SK-N-SH (cell line): Measurements from ENCODE around the gene GASK1A. TPM values are rescaled to one million over a fixed set of nuclear protein-coding genes. Genes with fewer than 3 reads are reported as not detected.
A peak's percentile ranks its signal among the peaks of the same experiment; 100 is the strongest.

Source experiments
- CTCF ChIA-PET: fragments of 300-600, 350-600 bp; formaldehyde crosslinking; extraction: SDS; loops from one replicate; lab custom pipeline; 2021; lab: Yijun Ruan, JAX
- POLR2A ChIA-PET: fragments of 350-600 bp; sonication (Branson Sonifier 250); formaldehyde crosslinking; extraction: SDS; loops from one replicate; lab custom pipeline; 2020; ENCODE audit warnings: antibody characterized with exemption, inconsistent platforms; lab: Yijun Ruan, JAX
- DNase-seq: peaks from one replicate; pipeline ENCODE4 v3.0.0; 2012
- H2AFZ ChIP-seq: fragments of 200-600 bp; sonication (generic); 2 replicates; pipeline ENCODE4 v1.8.1; 2016; ENCODE audit warnings: antibody characterized with exemption, mild to moderate bottlenecking, low read depth
- H3F3A ChIP-seq: fragments of 200-600 bp; sonication (generic); replicated peaks from 2 replicates; pipeline ENCODE3; 2016; ENCODE audit warnings: antibody characterized with exemption, mild to moderate bottlenecking; ENCODE audit not compliant: insufficient read depth
- H3K27ac ChIP-seq, 2 experiments: fragments of 200-500 bp in 1 of 2; fragments of 200-600 bp in 1 of 2; sonication (Bioruptor generic) in 1 of 2; sonication (generic), shearing (Covaris generic) in 1 of 2; 2 replicates each; pipeline versions ENCODE4 v1.5.1 to v1.6.1; 2014 to 2016; ENCODE audit warnings: low read depth in 2 of 2, inconsistent platforms in 1 of 2, low read length in 1 of 2, mild to moderate bottlenecking in 1 of 2, mixed read lengths in 1 of 2
- H3K27me3 ChIP-seq: fragments of 200-600 bp; sonication (generic), shearing (Covaris generic); 2 replicates; pipeline ENCODE4 v1.6.1; 2016; ENCODE audit warnings: mixed run types; ENCODE audit not compliant: insufficient read depth
- H3K36me3 ChIP-seq, 2 experiments: fragments of 200-500 bp in 1 of 2; fragments of 200-600 bp in 1 of 2; sonication (Bioruptor generic) in 1 of 2; sonication (generic) in 1 of 2; replicated peaks in 1 of 2; 2 replicates each; pipeline versions ENCODE3 to v1.5.1; 2014 to 2016; ENCODE audit warnings: low read length in 1 of 2, mild to moderate bottlenecking in 1 of 2; ENCODE audit not compliant: insufficient read depth in 2 of 2, control insufficient read depth in 1 of 2
- H3K4me1 ChIP-seq, 2 experiments: fragments of 200-500 bp in 1 of 2; fragments of 200-600 bp in 1 of 2; sonication (Bioruptor generic) in 1 of 2; sonication (generic), shearing (Covaris generic) in 1 of 2; 2 replicates each; pipeline versions ENCODE4 v1.5.1 to v1.6.1; 2014 to 2016; ENCODE audit warnings: low read depth in 1 of 2, low read length in 1 of 2, mixed run types in 1 of 2; ENCODE audit not compliant: insufficient read depth in 2 of 2, control insufficient read depth in 1 of 2
- H3K4me2 ChIP-seq: fragments of 200-600 bp; sonication (generic), shearing (Covaris generic); 2 replicates; pipeline ENCODE4 v1.6.1; 2017; ENCODE audit warnings: mixed run types
- H3K4me3 ChIP-seq, 2 experiments: fragments of 200-500 bp in 1 of 2; fragments of 200-600 bp in 1 of 2; sonication (Bioruptor generic) in 1 of 2; sonication (generic), shearing (Covaris generic) in 1 of 2; 2 replicates each; pipeline versions ENCODE4 v1.5.1 to v1.8.1; 2014 to 2016; ENCODE audit warnings: low read depth in 2 of 2, inconsistent platforms in 1 of 2, low read length in 1 of 2, mild to moderate bottlenecking in 1 of 2, mixed read lengths in 1 of 2, moderate library complexity in 1 of 2
- H3K79me2 ChIP-seq: fragments of 200-600 bp; sonication (generic); 2 replicates; pipeline ENCODE4 v1.8.1; 2017; ENCODE audit warnings: mild to moderate bottlenecking; ENCODE audit not compliant: insufficient read depth
- H3K9ac ChIP-seq: fragments of 200-600 bp; sonication (generic); 2 replicates; pipeline ENCODE4 v1.6.1; 2017; ENCODE audit warnings: mixed run types
- H3K9me2 ChIP-seq: fragments of 200-600 bp; sonication (generic); 2 replicates; pipeline ENCODE4 v1.6.1; 2017; ENCODE audit warnings: mixed run types
- H3K9me3 ChIP-seq: fragments of 200-600 bp; sonication (generic); 2 replicates; pipeline ENCODE4 v1.6.1; 2017; ENCODE audit warnings: mixed run types, mild to moderate bottlenecking, moderate library complexity
- H4K20me1 ChIP-seq: fragments of 200-600 bp; sonication (generic); 2 replicates; pipeline ENCODE4 v1.6.1; 2017; ENCODE audit warnings: mild to moderate bottlenecking, mixed run types; ENCODE audit not compliant: insufficient read depth
- CHD2 ChIP-seq: fragments of 150-350 bp; IDR thresholded peaks from 2 replicates; pipeline ENCODE4 v1.6.1; 2018; ENCODE audit warnings: low read length; ENCODE audit not compliant: partially characterized antibody
- ELF1 ChIP-seq: IDR thresholded peaks from 2 replicates; pipeline ENCODE4 v1.4.0; 2012
- FOSL2 ChIP-seq: IDR thresholded peaks from 2 replicates; pipeline ENCODE4 v1.4.0; 2012; ENCODE audit warnings: low read depth, mild to moderate bottlenecking, moderate library complexity, borderline replicate concordance
- FOXM1 ChIP-seq: IDR thresholded peaks from 2 replicates; pipeline ENCODE4 v1.4.0; 2012; ENCODE audit warnings: low read depth, mild to moderate bottlenecking
- GABPA ChIP-seq: IDR thresholded peaks from 2 replicates; pipeline ENCODE4 v1.4.0; 2012; ENCODE audit warnings: low read depth, mild to moderate bottlenecking
- GATA2 ChIP-seq: sonication (generic); formaldehyde crosslinking; IDR thresholded peaks from 2 replicates; pipeline ENCODE4 v1.5.0; 2020; ENCODE audit warnings: mild to moderate bottlenecking, missing genetic modification reagents
- NFIC ChIP-seq: IDR thresholded peaks from 2 replicates; pipeline ENCODE4 v1.4.0; 2012; ENCODE audit warnings: borderline replicate concordance
- NRF1 ChIP-seq: IDR thresholded peaks from 2 replicates; pipeline ENCODE4 v1.6.1; 2012; ENCODE audit warnings: low read depth, mild to moderate bottlenecking, low read length
- RAD21 ChIP-seq: IDR thresholded peaks from 2 replicates; pipeline ENCODE4 v1.6.1; 2012; ENCODE audit warnings: mild to moderate bottlenecking, low read length
- RCOR1 ChIP-seq: fragments of 150-350 bp; IDR thresholded peaks from 2 replicates; pipeline ENCODE4 v1.6.1; 2017; ENCODE audit warnings: antibody characterized with exemption, low read length
- RFX5 ChIP-seq: IDR thresholded peaks from 2 replicates; pipeline ENCODE4 v1.6.1; 2012; ENCODE audit warnings: mild to moderate bottlenecking, improper control_type of control experiment, low read length
- RXRA ChIP-seq: IDR thresholded peaks from 2 replicates; pipeline ENCODE4 v1.4.0; 2012; ENCODE audit warnings: low read depth, mild to moderate bottlenecking, borderline replicate concordance
- SIN3A ChIP-seq: IDR thresholded peaks from 2 replicates; pipeline ENCODE4 v1.6.1; 2012; ENCODE audit warnings: low read depth, mild to moderate bottlenecking, low read length, moderate library complexity, borderline replicate concordance
- TAF1 ChIP-seq: IDR thresholded peaks from 2 replicates; pipeline ENCODE4 v1.6.1; 2012; ENCODE audit warnings: low read depth, mild to moderate bottlenecking, low read length, moderate library complexity, borderline replicate concordance
- TCF12 ChIP-seq: IDR thresholded peaks from 2 replicates; pipeline ENCODE4 v1.4.0; 2012
- TEAD4 ChIP-seq: IDR thresholded peaks from 2 replicates; pipeline ENCODE4 v1.4.0; 2012; ENCODE audit warnings: mild to moderate bottlenecking, borderline replicate concordance; ENCODE audit not compliant: insufficient read depth
- YY1 ChIP-seq: IDR thresholded peaks from 2 replicates; pipeline ENCODE4 v1.4.0; 2012; ENCODE audit warnings: low read depth, mild to moderate bottlenecking
- WGBS: methylation state at CpG from one replicate; pipeline ENCODE4 v1.1.6; 2017; ENCODE audit warnings: low lambda C conversion rate; 5-methylcytosine and 5-hydroxymethylcytosine counted together
- polyA plus RNA-seq, 3 experiments: library from polyadenylated mRNA; depleted of rRNA; stranded (reverse); fragments of >200 nt; gene quantifications; 2 replicates each; pipeline ENCODE4 v1.2.3, GENCODE V29; 2012
- TF ChIP-seq, protein P1 (sequence below): fragments of 200-600 bp; sonication (generic); IDR thresholded peaks from 2 replicates; pipeline ENCODE4 v1.6.1; 2017; ENCODE audit warnings: antibody characterized with exemption, mild to moderate bottlenecking, moderate library complexity
- TF ChIP-seq, protein P2 (sequence below): IDR thresholded peaks from 2 replicates; pipeline ENCODE4 v1.4.0; 2012; ENCODE audit warnings: low read depth
- TF ChIP-seq, protein P3 (sequence below): IDR thresholded peaks from 2 replicates; pipeline ENCODE4 v1.4.0; 2012; ENCODE audit warnings: low read depth, borderline replicate concordance

Gene GASK1A
- polyA plus RNA-seq, 1 of the 3 experiments (the other 2 are of a cell fraction), result not detected

DNA sequence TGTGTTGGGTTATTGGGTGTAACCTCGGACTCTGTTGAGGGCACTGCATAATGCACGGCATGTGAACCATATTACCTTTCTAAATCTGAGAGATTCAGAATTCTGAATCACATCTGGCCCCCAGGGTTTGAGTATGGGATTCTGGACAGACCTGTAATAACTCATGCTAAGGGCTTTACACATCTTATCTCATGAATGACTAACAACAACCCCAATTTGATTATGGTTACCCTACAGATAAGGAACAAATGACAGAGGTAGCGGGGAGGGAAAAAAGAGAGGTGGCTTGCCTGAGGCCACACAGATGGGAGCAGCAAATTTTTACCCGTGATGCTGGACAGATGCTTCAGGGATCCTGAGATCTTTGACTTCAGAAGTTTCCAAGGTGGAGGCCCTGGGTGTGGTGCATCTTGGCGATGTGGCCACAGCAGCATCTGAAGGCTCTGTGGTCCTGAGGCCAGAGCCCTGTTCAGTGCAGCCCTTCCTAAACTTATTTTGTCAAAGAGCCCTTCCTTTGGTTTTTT is 83.0 kb downstream of the GASK1A start (continued):
- TF ChIP-seq, protein P1, sequence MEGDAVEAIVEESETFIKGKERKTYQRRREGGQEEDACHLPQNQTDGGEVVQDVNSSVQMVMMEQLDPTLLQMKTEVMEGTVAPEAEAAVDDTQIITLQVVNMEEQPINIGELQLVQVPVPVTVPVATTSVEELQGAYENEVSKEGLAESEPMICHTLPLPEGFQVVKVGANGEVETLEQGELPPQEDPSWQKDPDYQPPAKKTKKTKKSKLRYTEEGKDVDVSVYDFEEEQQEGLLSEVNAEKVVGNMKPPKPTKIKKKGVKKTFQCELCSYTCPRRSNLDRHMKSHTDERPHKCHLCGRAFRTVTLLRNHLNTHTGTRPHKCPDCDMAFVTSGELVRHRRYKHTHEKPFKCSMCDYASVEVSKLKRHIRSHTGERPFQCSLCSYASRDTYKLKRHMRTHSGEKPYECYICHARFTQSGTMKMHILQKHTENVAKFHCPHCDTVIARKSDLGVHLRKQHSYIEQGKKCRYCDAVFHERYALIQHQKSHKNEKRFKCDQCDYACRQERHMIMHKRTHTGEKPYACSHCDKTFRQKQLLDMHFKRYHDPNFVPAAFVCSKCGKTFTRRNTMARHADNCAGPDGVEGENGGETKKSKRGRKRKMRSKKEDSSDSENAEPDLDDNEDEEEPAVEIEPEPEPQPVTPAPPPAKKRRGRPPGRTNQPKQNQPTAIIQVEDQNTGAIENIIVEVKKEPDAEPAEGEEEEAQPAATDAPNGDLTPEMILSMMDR, result no peak
- TF ChIP-seq RXRA (no peak), FOSL2 (no peak), YY1 (no peak), RAD21 (no peak), CHD2 (peak; percentile 73), TAF1 (no peak), SIN3A (no peak)

DNA sequence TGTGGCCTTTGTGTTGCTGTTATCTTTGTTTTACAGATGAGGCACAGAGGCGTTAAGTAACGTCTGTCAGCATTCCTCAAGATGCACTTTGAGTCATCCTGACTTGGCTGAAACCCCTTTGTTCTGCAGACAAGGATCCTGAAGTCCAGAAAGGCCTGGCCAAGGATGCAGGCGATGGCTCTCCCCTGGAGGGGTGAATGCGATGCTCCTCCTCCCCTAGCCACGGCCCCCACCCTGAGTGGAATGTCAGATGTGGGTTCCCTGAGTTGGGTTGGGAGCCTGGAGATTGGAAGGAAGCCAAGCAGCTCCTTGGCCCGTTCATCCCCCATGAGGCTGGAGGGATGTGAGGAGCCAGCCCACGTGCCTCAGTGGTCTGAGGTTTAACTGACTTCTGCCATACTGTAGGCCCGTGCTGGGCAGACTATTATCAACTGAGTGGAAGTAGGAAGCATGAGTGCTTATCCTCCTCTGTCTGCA is 83.5 kb downstream of the GASK1A start:
- CTCF ChIA-PET, result interaction anchor here (0.9 to 1.0 kb wide), 2 partner anchors 22 to 33 kb away, joined by 3 read pairs; no protein-coding TSS in a partner anchor

More for the DNA sequence above, 83.5 kb downstream of the GASK1A start:
- Histone ChIP-seq H2AFZ (no peak overlapping the region), H3K36me3 (no peaks in the 10 kb centered on the region), H3F3A (no peaks in the 10 kb centered on the region), H3K4me2 (no peak overlapping the region), H3K4me3 (no peak overlapping the region), H4K20me1 (no peaks in the 10 kb centered on the region), H3K9me2 (no peaks in the 10 kb centered on the region), H3K4me1 (peaks cover 0 to 20% of the 10 kb centered on the region in 2 experiments; a peak in 2 of 4 replicates), H3K9ac (no peak overlapping the region), H3K9me3 (no peaks in the 10 kb centered on the region), H3K27ac (no peak overlapping the region), H3K27me3 (no peaks in the 10 kb centered on the region), H3K79me2 (no peaks in the 10 kb centered on the region)
- 22% methylated on average over 6 of the region's 8 CpGs for WGBS
- no peak for TF ChIP-seq TEAD4
- no peak for TF ChIP-seq GABPA
- no peak for TF ChIP-seq SIN3A
- TF ChIP-seq, protein P2, sequence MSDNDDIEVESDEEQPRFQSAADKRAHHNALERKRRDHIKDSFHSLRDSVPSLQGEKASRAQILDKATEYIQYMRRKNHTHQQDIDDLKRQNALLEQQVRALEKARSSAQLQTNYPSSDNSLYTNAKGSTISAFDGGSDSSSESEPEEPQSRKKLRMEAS, result no peak
- TF ChIP-seq RCOR1, result no peak
- TF ChIP-seq, protein P3, sequence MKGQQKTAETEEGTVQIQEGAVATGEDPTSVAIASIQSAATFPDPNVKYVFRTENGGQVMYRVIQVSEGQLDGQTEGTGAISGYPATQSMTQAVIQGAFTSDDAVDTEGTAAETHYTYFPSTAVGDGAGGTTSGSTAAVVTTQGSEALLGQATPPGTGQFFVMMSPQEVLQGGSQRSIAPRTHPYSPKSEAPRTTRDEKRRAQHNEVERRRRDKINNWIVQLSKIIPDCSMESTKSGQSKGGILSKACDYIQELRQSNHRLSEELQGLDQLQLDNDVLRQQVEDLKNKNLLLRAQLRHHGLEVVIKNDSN, result no peak
- TF ChIP-seq NFIC, result no peak
- TF ChIP-seq TCF12, result no peak
- TF ChIP-seq FOXM1, result no peak
- no peak for TF ChIP-seq GATA2 (CRISPR knock-in tag)
- TF ChIP-seq RFX5, result no peak
- TF ChIP-seq ELF1, result no peak
- TF ChIP-seq FOSL2, result no peak
- TF ChIP-seq NRF1, result no peak
- POLR2A ChIA-PET, result no interaction called here
- peak; percentile 44 for DNase-seq
